GM23338 (cell line): ENCODE results near the gene ZNF490.

Source experiments
- EZH2 ChIP-seq: fragments of 200-600 bp; sonication (generic); IDR thresholded peaks from one replicate; pipeline ENCODE4 v1.8.0; 2017; ENCODE audit warnings: antibody characterized with exemption, mild to moderate bottlenecking, low read depth; ENCODE audit not compliant: unreplicated experiment
- EZH2phosphoT487 ChIP-seq: fragments of 200-600 bp; sonication (generic); IDR thresholded peaks from one replicate; pipeline ENCODE4 v1.8.1; 2018; ENCODE audit warnings: antibody characterized with exemption; ENCODE audit not compliant: unreplicated experiment
- JUNB ChIP-seq: IDR thresholded peaks from one replicate; pipeline ENCODE4 v1.6.1; 2016; ENCODE audit warnings: antibody characterized with exemption; ENCODE audit not compliant: unreplicated experiment
- NANOG ChIP-seq: IDR thresholded peaks from 2 replicates; pipeline ENCODE4 v1.6.1; 2016; ENCODE audit warnings: antibody characterized with exemption, borderline replicate concordance
- POLR2AphosphoS5 ChIP-seq: IDR thresholded peaks from 2 replicates; pipeline ENCODE4 v1.6.1; 2016; ENCODE audit warnings: antibody characterized with exemption, low read depth
- TF ChIP-seq, protein P1 (sequence below), 2 experiments: fragments of 200-600 bp in 1 of 2; sonication (generic) in 1 of 2; conservative IDR thresholded peaks; 2 replicates each; pipeline versions ENCODE4 v1.5.1 to v1.6.1; 2016 to 2017; ENCODE audit warnings: antibody characterized with exemption in 2 of 2, low read depth in 2 of 2, mild to moderate bottlenecking in 2 of 2, moderate library complexity in 1 of 2
- TF ChIP-seq, protein P2 (sequence below): IDR thresholded peaks from 2 replicates; pipeline ENCODE4 v1.6.1; 2016; ENCODE audit warnings: antibody characterized with exemption
- TF ChIP-seq, protein P3 (sequence below): IDR thresholded peaks from one replicate; pipeline ENCODE4 v1.6.1; 2018; ENCODE audit warnings: antibody characterized with exemption; ENCODE audit not compliant: unreplicated experiment

DNA sequence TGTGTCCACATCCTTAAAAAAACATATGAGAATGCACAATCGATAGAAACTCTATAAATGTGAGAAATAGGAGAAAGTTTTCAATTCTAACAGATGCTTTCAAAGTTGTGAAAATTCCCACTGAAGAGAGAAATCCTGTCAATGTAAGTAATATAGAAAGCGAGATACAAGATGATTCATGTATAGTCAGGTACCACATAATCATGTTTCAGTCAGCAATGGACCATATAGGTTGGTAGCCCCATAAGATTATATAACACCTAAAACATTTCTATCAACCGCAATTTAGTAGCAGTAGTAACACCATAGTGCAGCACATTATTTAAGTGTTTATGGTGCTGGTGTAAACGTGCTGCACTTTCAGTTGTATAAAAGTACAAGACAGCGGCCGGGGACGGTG lies 18.6 kb upstream of the ZNF490 start:
- TF ChIP-seq, protein P1, sequence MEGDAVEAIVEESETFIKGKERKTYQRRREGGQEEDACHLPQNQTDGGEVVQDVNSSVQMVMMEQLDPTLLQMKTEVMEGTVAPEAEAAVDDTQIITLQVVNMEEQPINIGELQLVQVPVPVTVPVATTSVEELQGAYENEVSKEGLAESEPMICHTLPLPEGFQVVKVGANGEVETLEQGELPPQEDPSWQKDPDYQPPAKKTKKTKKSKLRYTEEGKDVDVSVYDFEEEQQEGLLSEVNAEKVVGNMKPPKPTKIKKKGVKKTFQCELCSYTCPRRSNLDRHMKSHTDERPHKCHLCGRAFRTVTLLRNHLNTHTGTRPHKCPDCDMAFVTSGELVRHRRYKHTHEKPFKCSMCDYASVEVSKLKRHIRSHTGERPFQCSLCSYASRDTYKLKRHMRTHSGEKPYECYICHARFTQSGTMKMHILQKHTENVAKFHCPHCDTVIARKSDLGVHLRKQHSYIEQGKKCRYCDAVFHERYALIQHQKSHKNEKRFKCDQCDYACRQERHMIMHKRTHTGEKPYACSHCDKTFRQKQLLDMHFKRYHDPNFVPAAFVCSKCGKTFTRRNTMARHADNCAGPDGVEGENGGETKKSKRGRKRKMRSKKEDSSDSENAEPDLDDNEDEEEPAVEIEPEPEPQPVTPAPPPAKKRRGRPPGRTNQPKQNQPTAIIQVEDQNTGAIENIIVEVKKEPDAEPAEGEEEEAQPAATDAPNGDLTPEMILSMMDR (conservative IDR thresholded peaks at IDR 0.05; ENCODE audit: low read depth in 2 of 2) = no peak
- TF ChIP-seq POLR2AphosphoS5 = no peak
- TF ChIP-seq JUNB = no peak
- no peak for TF ChIP-seq EZH2
- TF ChIP-seq, protein P2, sequence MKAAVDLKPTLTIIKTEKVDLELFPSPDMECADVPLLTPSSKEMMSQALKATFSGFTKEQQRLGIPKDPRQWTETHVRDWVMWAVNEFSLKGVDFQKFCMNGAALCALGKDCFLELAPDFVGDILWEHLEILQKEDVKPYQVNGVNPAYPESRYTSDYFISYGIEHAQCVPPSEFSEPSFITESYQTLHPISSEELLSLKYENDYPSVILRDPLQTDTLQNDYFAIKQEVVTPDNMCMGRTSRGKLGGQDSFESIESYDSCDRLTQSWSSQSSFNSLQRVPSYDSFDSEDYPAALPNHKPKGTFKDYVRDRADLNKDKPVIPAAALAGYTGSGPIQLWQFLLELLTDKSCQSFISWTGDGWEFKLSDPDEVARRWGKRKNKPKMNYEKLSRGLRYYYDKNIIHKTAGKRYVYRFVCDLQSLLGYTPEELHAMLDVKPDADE = no peak
- TF ChIP-seq NANOG = no peak
- TF ChIP-seq, protein P3, sequence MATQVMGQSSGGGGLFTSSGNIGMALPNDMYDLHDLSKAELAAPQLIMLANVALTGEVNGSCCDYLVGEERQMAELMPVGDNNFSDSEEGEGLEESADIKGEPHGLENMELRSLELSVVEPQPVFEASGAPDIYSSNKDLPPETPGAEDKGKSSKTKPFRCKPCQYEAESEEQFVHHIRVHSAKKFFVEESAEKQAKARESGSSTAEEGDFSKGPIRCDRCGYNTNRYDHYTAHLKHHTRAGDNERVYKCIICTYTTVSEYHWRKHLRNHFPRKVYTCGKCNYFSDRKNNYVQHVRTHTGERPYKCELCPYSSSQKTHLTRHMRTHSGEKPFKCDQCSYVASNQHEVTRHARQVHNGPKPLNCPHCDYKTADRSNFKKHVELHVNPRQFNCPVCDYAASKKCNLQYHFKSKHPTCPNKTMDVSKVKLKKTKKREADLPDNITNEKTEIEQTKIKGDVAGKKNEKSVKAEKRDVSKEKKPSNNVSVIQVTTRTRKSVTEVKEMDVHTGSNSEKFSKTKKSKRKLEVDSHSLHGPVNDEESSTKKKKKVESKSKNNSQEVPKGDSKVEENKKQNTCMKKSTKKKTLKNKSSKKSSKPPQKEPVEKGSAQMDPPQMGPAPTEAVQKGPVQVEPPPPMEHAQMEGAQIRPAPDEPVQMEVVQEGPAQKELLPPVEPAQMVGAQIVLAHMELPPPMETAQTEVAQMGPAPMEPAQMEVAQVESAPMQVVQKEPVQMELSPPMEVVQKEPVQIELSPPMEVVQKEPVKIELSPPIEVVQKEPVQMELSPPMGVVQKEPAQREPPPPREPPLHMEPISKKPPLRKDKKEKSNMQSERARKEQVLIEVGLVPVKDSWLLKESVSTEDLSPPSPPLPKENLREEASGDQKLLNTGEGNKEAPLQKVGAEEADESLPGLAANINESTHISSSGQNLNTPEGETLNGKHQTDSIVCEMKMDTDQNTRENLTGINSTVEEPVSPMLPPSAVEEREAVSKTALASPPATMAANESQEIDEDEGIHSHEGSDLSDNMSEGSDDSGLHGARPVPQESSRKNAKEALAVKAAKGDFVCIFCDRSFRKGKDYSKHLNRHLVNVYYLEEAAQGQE = no peak
- no peak for TF ChIP-seq EZH2phosphoT487
